Natural killer cell (primary cell): ENCODE results near the gene MCOLN1. TPM values are rescaled to one million over a fixed set of nuclear protein-coding genes. Genes with fewer than 3 reads are reported as not detected.

Experiments used
- ATAC-seq, 3 donors: fragments of 150-1000 bp in 2 of 3; fragments of 200-7000 bp in 1 of 3; cut with Tn5 transposase; 1 replicate in 1 of 3; 2 replicates in 2 of 3; pipeline ENCODE4 v1.10.0; 2021; ENCODE audit warnings: mild to moderate bottlenecking in 2 of 3, moderate library complexity in 2 of 3
- DNase-seq, 2 donors: peaks; one replicate each; pipeline versions ENCODE4 v3.0.0 to v3.0.0-alpha.2; 2013 to 2021; ENCODE audit warnings: mixed read lengths in 1 of 2
- H3K27ac ChIP-seq: one replicate; pipeline ENCODE4 v1.5.1; 2013; ENCODE audit warnings: mild to moderate bottlenecking, low read length
- H3K27me3 ChIP-seq: one replicate; pipeline ENCODE4 v1.6.1; 2013; ENCODE audit warnings: low read length; ENCODE audit not compliant: control insufficient read depth, insufficient read depth
- H3K36me3 ChIP-seq: one replicate; pipeline ENCODE4 v1.6.1; 2013; ENCODE audit warnings: low read length; ENCODE audit not compliant: control insufficient read depth, insufficient read depth
- H3K4me1 ChIP-seq: one replicate; pipeline ENCODE4 v1.6.1; 2013; ENCODE audit warnings: low read length; ENCODE audit not compliant: control insufficient read depth, insufficient read depth
- H3K4me3 ChIP-seq: one replicate; pipeline ENCODE4 v1.5.1; 2013; ENCODE audit warnings: low read length
- H3K9me3 ChIP-seq: one replicate; pipeline ENCODE4 v1.6.1; 2013; ENCODE audit warnings: low read length; ENCODE audit not compliant: control insufficient read depth, insufficient read depth
- H3K27ac Mint-ChIP-seq, 2 donors: one replicate each; pipeline ENCODE4 v1.8.0; 2022; ENCODE audit warnings: mild to moderate bottlenecking in 2 of 2, mixed read lengths in 2 of 2, moderate library complexity in 1 of 2
- H3K27me3 Mint-ChIP-seq, 2 donors: one replicate each; pipeline ENCODE4 v1.8.0; 2022; ENCODE audit warnings: low read depth in 2 of 2, mixed read lengths in 2 of 2
- H3K36me3 Mint-ChIP-seq: one replicate; pipeline ENCODE4 v1.8.0; 2022; ENCODE audit warnings: mixed read lengths
- H3K4me1 Mint-ChIP-seq, 2 donors: one replicate each; pipeline ENCODE4 v1.8.0; 2022; ENCODE audit warnings: mixed read lengths in 2 of 2
- H3K4me3 Mint-ChIP-seq: one replicate; pipeline ENCODE4 v1.8.0; 2022; ENCODE audit warnings: mild to moderate bottlenecking, moderate library complexity, mixed read lengths
- H3K9me3 Mint-ChIP-seq, 2 donors: one replicate each; pipeline ENCODE4 v1.8.0; 2022; ENCODE audit warnings: mixed read lengths in 2 of 2
- WGBS: methylation state at CpG from one replicate; pipeline ENCODE4 v1.1.7; 2013; ENCODE audit warnings: missing lambda C conversion rate; ENCODE audit not compliant: insufficient coverage; 5-methylcytosine and 5-hydroxymethylcytosine counted together
- intact Hi-C: fragments of 100-400 bp; cut with micrococcal nuclease; formaldehyde crosslinking; loops from one replicate; pipeline ENCODE4 v1.14.2; 2022
- total RNA-seq, 4 donors: library from RNA; stranded (reverse); fragments of 120-200 nt in 1 of 4; gene quantifications; one replicate each; pipeline versions ENCODE4 v1.2.3 to v1.2.4, GENCODE V29; 2013 to 2022
- TF ChIP-seq, protein P1 (sequence below): fragments of 200-600 bp; IDR thresholded peaks from one replicate; pipeline ENCODE4 v1.8.0; 2022; ENCODE audit warnings: antibody characterized with exemption

The MCOLN1 gene
- total RNA-seq, 3 donors from 2014 or later (not counting 1 experiment from before 2014, with no cell fraction given), result 22.9 to 37.6 (median 27.8) TPM

DNA sequence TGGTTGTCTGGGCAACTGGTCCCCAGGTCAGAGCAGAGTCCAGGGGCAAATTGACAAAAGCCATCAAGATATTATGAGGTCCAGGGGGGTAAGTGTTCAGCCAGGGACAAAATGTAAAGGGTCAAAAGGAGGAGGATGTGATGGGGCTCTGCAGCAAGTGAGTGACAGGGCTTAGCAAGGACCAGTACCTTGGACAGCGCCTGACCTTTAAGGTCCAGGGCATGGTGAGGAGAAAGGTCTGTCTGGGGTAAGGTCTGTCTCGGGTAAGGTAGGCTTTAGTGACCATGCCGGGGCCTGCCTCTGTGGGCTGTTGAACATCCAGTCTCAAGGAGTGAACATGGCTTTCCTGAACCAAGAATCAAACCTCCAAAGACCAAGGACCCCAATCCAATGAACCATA is 12.8 kb upstream of the MCOLN1 start:
- no peaks in the 10 kb centered on the region for H3K9me3 Mint-ChIP-seq
- intact Hi-C loops, result no loop called here
- Histone ChIP-seq H3K36me3 (no peaks in the 10 kb centered on the region), H3K9me3 (peaks cover 3% of the 10 kb centered on the region), H3K27ac (no peak overlapping the region), H3K4me1 (peaks cover 15% of the 10 kb centered on the region), H3K4me3 (no peak overlapping the region), H3K27me3 (peaks cover 13% of the 10 kb centered on the region)
- DNase-seq (peak in 1 of 2 donors; percentile 43), ATAC-seq (no peak)
- no peak overlapping the region for H3K4me3 Mint-ChIP-seq
- H3K27me3 Mint-ChIP-seq, result peaks cover 0 to 10% of the 10 kb centered on the region in 2 donors
- H3K4me1 Mint-ChIP-seq, result peaks cover 0 to 22% of the 10 kb centered on the region in 2 donors
- TF ChIP-seq, protein P1, sequence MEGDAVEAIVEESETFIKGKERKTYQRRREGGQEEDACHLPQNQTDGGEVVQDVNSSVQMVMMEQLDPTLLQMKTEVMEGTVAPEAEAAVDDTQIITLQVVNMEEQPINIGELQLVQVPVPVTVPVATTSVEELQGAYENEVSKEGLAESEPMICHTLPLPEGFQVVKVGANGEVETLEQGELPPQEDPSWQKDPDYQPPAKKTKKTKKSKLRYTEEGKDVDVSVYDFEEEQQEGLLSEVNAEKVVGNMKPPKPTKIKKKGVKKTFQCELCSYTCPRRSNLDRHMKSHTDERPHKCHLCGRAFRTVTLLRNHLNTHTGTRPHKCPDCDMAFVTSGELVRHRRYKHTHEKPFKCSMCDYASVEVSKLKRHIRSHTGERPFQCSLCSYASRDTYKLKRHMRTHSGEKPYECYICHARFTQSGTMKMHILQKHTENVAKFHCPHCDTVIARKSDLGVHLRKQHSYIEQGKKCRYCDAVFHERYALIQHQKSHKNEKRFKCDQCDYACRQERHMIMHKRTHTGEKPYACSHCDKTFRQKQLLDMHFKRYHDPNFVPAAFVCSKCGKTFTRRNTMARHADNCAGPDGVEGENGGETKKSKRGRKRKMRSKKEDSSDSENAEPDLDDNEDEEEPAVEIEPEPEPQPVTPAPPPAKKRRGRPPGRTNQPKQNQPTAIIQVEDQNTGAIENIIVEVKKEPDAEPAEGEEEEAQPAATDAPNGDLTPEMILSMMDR, result no peak
- H3K27ac Mint-ChIP-seq, result no peak overlapping the region
- H3K36me3 Mint-ChIP-seq, result no peaks in the 10 kb centered on the region
- 60% methylated on average over 3 of the region's 3 CpGs for WGBS

DNA sequence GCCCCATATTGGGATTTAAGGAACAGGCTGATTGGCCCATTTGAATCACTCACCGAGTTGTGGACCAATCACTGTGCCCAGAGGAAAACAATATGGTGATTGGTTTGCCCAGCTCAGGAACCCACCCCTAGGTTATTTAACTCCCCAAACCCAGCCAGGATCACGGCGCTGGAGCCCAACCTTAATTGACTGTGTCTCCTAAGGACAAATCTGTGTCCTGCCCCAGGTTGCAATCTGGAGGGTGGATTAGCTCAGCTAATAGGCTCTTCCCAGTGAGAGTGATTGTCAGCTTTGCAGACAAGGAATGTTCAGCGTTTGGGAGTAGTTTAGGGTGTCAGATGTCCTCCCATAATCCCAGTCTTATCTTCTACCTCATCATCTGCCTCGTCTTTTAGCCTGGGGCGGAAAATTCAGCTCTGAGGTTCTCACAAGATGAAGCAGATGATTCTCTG is 10.0 kb upstream of the MCOLN1 start:
- ATAC-seq (no peak), DNase-seq (no peak)
- Histone ChIP-seq H3K9me3 (no peaks in the 10 kb centered on the region), H3K27me3 (no peaks in the 10 kb centered on the region), H3K4me1 (peaks cover 12% of the 10 kb centered on the region), H3K4me3 (no peak overlapping the region), H3K27ac (no peak overlapping the region), H3K36me3 (no peaks in the 10 kb centered on the region)
- no peak overlapping the region for H3K4me3 Mint-ChIP-seq
- intact Hi-C loops, result no loop called here
- no peaks in the 10 kb centered on the region for H3K36me3 Mint-ChIP-seq
- no peaks in the 10 kb centered on the region for H3K9me3 Mint-ChIP-seq
- WGBS, result 92% methylated on average over 5 of the region's 6 CpGs
- peaks cover 0 to 6% of the 10 kb centered on the region in 2 donors for H3K27me3 Mint-ChIP-seq
- TF ChIP-seq, protein P1, result no peak
- no peak overlapping the region for H3K27ac Mint-ChIP-seq
- H3K4me1 Mint-ChIP-seq, result peaks cover 7 to 17% of the 10 kb centered on the region in 2 donors

DNA sequence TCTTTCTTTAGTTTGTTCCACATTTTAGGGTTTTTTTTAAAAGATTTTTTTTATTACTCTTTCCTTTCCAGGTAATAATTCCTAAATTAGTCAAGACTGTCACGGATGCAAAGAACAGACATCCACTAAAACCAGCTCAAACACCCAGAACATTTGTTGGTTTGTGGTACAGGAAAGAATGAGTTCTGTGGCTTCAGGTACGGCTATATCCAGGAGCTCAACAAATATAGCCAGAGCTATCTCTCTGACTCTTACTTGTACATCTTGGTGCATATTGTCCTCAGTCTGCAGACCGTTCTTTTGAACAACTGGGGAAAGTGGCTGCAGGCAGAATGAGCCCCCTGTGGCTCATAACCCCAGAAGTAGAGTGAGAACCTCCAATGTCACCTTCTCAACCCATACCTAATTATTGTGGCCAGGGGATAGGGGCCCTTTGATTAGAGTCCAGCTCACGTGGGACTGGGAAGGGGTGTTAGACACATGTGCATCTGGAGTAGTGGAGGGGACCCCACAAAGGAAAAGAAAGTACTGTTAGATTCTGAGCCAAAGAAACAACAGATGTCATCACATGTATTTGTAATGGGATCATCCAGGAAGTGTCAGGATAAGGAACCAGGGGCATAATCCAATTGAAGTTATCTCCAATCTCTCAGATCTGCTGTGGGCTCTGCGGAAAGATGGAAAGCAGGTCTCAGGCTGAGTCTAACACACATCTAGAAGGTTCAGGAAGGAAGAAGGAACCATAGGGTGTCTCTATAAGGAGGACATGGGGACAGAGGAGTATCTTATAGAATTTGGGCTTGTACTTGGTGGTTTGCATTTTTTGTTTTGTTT is 8.4 kb upstream of the MCOLN1 start:
- no peak overlapping the region for H3K4me3 ChIP-seq
- DNase-seq (no peak), ATAC-seq (no peak)
- H3K4me1 Mint-ChIP-seq, result peaks cover 7 to 12% of the 10 kb centered on the region in 2 donors
- H3K36me3 ChIP-seq, result no peaks in the 10 kb centered on the region
- H3K9me3 ChIP-seq, result no peaks in the 10 kb centered on the region
- H3K4me3 Mint-ChIP-seq, result peak overlapping the region; percentile 15
- TF ChIP-seq, protein P1, result no peak
- H3K9me3 Mint-ChIP-seq, result no peaks in the 10 kb centered on the region
- no peak overlapping the region for H3K27ac ChIP-seq
- peaks cover 12% of the 10 kb centered on the region for H3K4me1 ChIP-seq
- no peak overlapping the region for H3K27ac Mint-ChIP-seq
- no peaks in the 10 kb centered on the region for H3K27me3 ChIP-seq
- 86% methylated on average over 4 of the region's 5 CpGs for WGBS
- H3K36me3 Mint-ChIP-seq, result no peaks in the 10 kb centered on the region
- H3K27me3 Mint-ChIP-seq, result peaks cover 0 to 6% of the 10 kb centered on the region in 2 donors
- intact Hi-C loops, result no loop called here
